IPS-NIHi7 (cell line): ENCODE data around the gene GPR155.
"Not testable (repeated sequence)": the region's sequence is repeated elsewhere in the genome, so short reads cannot be mapped to it uniquely, and the experiment has no call there.

Experiments
- DNase-seq: peaks from one replicate; pipeline ENCODE4 v3.0.0; 2012; ENCODE audit warnings: mixed read lengths; ENCODE audit errors: extremely low spot score

Gene GPR155

DNA sequence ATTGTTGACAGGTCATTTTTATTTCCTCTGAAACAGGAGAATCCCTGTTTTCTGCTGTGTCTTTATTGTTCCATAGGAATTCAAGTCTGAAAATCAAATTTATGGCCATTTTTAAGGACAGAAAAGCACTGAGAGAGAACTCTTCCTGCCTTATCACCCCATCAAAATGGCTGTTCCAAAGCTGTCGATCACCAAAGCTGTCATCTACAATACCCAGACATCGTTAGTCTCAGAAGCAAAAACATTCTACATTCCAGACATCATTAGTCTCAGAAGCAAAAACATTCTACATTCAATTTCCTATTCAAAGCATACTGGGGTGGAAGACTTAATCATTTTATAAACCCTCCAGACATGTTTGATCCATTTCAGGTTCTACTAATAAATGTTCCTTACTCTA is 46.9 kb downstream of the GPR155 start:
- no peak for DNase-seq

DNA sequence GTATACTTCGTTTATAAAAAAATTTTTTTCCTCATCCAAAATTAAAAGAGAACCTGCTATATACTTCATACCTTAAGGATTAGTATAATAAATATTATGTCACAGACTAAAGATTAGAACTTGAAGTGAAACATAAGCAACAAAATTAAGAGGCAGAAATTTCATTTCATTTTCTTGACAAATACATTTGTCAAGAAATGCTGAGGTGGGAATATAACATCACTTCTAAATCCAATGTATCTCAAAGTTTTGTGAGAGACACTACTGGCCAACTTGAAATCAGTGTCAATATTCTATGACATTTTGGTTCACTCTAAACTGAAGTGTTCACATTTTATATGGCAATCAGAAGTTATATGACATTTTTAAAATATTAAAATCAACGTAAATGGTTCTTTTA is 47.5 kb downstream of the GPR155 start:
- no peak for DNase-seq

DNA sequence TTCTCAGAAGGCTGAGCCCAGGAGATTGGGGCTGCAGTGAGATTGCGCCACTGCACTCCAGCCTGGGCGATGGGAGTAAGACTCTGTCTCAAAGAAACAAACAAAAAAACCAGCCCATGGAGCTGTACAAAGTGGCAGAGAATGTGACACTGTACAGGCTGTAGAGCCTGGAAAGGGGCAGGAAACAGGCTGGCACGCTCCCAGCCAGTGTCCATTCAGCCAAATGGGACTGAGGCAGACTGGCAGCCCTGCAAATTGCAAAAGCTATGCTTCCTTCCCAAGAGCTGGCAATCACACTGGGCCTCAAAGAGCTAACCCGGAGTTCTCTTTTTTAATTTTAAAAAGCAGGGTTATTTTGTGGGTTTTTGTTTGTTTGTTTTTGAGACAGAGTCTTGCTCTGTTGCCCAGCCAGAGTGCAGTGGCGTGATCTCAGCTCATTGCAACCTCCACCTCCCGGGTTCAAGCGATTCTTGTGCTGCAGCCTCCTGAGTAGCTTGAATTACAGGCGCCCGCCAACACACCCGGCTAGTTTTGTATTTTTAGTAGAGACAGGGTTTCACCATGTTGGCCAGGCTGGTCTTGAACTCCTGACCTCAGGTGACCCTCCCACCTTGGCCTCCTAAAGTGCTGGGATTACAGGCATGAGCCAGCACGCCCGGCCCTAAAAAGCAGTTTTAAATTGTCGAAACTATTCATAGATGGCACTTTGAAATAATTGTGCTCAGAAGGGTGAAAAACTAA is 48.5 kb downstream of the GPR155 start:
- DNase-seq = no peak

DNA sequence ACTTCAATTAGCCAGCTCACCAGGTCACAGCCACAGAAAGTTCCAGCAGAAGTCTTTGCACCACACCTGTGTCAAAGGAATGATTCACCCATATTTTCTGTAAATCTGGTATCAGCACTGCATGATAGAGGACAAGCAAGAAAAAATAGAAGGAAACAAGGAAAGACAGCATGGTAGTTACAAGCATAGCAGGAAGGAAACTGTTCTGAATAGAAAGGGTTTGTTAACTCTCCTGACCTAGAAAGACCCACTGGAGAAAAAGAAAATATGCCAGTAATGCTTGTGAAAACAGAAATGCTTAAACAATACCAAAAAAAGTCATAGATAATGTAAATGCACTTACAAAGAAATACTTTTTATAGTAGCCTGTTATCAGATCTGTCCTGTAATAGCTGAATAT is 50.5 kb downstream of the GPR155 start:
- DNase-seq = no peak

DNA sequence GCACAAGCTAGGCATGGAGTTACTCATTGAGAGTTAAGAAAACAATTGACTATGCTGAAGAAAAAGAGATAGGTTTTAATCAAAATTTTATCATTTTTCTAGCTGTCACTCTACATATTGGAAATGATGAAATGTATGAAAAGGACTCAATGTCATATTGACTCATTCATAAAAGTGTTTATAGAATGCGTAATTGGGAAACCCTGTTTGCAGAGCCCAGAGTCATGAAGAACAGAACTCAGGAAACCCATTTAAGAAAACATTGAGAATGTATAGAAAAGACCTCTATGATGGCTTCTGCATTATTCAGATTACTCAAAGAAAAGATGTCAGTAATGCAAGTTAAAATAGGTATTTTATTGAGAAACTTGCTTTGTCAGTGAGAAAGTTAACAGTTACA is 54.9 kb downstream of the GPR155 start:
- no peak for DNase-seq

DNA sequence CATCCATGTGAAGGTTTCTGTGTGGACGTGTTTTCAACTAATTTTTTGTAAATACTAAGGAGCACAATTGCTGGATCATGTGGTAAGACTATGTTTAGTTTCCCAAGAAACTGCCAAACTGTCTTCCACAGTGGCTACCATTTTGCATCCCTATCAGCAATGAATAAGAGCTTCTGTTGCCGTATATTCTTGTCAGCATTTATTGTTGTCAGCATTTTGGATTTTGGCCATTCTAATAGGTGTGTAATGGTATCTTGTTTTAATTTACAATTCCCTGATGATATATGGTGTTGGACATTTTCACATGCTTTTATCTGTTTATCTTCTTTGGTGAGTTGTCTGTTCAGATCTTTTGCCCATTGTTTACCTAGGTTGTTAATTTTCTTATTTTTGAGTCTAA is 56.8 kb downstream of the GPR155 start:
- DNase-seq = no peak

DNA sequence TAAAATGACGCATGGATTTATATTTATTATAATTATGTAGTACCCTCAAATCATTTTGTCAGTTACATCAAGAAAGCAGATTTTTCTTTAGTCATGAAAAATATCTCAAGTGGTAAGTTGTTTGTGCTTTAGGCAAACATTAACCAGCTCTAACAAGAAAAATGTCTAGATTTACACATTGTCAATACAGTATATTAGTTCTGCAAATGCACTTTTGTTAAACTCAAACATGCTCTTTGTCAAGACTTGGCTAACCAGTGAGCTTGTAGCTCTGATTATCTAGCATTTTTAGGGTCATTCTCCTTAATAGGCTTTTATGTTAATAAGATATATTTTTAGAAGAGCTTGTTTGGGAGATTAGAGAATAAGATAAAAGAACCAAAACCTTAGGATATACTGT is 58.6 kb downstream of the GPR155 start:
- no peak for DNase-seq

DNA sequence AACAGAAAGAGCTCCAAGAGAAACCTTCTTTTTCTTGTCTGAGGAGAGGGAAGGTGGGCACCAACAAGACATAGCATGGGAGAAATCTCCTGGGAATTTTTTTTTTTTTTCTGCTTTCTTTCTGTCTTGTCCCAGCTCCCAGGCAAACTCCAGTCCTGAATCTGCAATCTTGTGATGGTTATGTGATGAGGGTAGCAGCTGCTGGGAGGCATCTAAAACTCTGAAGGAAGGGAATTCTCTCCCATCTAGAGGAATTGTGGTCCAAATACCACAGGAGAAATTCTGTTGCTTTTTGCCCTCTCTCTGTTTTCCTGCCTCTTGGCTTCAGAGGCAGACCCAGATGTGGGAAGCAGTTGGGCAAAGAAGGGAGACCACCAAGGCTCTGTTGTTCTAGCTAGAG is 74.6 kb downstream of the GPR155 start:
- no peak for DNase-seq

DNA sequence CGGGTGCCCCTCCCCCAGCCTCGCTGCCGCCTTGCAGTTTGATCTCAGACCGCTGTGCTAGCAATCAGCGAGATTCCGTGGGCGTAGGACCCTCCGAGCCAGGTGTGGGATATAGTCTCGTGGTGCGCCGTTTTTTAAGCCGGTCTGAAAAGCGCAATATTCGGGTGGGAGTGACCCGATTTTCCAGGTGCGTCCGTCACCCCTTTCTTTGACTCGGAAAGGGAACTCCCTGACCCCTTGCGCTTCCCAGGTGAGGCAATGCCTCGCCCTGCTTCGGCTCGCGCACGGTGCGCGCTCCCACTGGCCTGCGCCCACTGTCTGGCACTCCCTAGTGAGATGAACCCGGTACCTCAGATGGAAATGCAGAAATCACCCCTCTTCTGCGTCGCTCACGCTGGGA is 76.8 kb downstream of the GPR155 start:
- not testable (repeated sequence) for DNase-seq

DNA sequence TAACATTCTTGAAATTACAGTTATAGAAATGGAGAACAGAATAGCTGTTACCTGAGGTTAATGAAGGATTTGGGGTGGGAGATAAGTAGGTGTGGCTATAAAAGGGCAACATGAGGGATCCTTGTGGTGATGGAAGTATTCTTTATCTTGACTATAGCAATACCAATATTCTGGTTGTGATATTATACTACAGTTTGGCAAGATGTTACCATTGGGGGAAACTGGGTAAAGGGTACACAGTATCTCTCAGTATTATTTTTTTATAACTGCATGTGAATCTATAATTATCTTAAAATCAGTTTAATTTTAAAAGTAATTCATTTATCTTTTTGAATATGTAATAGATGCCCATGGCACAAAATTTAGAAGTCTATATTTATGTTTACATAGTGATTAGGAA is 83.2 kb downstream of the GPR155 start:
- no peak for DNase-seq

DNA sequence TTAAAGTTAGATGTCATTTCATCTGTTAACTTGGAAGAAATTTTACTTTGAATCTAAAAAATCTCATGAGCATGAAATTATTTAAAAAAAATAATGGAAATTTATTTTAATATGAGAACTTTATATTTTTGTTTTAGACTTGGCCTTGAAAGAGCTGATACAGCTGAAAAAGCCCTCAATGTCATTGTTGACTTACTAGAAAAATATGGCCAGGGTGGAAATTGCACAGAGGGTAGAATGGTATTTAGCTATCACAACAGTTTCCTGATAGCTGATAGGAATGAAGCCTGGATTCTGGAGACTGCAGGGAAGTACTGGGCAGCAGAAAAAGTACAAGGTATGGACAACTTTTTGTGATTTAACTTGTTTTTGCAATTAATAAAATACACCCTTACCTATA is 86.0 kb downstream of the GPR155 start:
- no peak for DNase-seq

DNA sequence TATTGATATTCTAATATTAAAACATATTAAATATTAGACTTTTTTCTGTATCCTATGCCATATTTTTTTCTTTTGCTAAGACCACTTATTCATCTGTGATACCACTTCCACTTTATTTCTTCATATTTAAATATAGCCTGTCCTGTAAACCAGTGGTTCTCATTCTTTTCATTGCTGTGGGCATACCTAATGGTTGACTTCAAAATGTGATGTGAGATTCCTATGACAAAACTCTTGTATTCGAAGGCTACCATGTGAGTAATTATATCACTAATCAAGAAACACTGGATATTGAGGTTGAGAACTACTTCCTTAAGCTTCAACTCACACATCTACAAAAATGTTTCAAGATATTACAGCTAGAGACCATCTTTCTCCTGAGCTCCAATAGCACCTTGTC is 87.7 kb downstream of the GPR155 start:
- DNase-seq = no peak

DNA sequence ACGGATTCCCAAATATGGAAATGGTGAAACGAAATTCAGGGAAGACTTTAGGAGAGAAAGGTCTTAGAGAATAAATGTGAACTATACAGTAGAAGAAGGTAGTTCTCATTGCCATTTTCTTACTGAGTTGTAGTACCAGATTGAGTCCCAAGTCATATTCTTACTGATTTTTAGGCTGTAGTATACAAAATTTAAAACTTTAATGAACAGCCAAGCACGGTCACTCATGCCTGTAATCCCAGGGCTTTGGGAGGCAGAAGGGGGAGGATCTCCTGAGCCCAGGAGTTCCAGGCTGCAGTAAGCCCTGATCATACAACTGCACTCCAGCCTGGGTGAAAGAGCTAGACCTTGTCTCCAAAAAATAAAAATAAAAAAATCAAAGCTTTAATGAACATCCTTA is 89.1 kb downstream of the GPR155 start:
- DNase-seq = no peak

DNA sequence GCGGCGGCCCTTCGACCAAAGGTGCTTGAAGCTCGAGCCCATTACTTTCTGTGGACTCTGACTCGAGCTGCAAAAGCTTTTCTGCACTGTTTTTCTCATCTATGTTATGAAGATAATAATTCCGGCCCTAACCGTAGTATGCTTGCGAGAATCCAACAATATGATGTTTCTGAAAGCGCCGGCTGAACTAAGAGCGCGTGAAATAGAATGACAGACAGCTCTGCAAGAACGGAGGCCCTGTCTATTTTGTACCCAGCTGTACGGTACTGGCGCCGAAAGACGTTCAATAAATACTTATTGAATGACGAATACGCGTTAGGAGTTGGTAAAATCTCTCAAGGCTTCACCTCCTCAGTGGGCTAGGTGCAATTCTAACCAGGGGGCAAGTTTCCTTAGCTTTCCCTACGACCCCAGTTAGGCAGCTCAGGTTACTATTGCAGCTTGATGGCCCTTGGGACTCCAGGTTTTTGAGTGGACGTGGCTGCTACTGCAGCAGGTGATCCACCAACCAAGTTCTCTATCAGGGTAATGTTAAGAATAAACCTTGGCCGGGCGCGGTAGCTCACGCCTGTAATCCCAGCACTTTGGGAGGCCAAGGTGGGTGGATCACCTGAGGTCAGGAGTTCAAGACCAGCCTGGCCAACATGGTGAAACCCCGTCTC is 90.7 kb downstream of the GPR155 start:
- DNase-seq = peak; percentile 12

DNA sequence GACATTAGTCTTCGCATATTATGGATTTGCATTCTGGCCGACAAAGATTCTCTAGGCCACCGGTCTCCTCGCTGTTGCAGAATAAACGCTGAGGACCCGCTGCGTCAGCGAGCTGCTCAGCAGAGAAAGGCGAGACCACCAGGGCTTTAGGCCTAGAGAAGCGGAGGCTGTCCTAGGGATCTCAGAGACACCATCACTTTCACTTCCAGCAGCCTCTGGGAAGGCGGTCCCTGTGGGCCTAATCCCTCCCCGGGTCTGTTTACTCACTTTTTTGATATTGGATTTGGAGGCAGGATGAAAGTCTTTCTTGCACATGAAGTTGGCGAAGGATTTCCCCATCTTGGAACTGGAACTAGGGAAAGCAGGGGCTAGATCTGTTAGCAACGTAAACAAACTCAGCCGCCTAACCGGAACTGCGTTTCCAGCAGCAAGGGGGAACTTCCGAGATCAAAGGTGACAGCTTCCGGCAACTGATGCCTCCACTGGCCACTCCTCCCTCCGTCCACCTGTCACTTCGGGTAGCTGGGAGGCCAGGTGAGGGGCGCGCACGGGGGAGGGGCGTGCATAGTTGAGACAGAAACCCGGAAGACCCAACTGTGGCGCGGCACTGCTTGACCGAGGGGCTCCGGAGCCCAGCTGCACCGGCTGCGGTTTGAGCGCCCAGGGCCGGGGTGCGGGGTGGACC is 91.4 kb downstream of the GPR155 start, which contains the start of gene SCRN3:
Gene SCRN3, plus strand, starts transcription at position 447 of the 685 bp plus-strand sequence. CDS start 2,554 bp downstream, outside the sequence.
- DNase-seq = peak; percentile 96

DNA sequence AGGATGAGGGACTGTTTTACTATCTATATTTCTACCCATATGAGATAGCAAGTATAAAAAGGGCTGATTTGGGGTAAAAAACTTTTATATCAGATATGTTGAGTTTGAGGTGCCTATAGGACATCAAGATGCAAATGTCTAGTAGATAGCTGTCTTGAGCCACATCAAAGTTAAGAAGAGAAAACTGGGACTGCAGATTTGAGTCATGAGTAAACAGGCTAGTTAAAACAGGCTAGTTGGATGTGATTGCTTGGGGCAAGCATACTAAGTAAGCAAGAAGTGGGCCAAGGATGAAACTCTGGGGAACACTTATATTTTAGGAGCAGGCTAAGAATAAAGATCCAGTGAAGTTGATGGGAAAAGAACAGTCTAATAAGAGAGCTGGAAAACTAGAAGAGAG is 94.1 kb downstream of the GPR155 start:
- DNase-seq = no peak

DNA sequence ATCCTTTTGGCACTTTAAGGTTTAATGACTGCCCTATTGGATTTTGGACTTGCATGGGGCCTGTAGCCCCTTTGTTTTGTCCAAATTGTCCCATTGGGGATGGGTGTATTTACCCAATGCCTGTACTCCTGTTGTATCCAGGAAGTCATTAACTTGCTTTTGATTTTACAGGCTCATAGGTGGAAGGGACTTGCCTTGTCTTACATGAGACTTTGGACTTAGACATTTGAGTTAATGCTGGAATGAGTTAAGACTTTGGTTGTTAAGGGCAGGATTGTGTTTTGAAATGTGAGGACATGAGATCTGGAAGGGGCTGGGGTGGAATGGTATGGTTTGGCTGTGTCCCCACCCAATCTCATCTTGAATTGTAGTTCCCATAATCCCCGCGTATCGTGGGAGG is 96.5 kb downstream of the GPR155 start:
- DNase-seq = not testable (repeated sequence)

DNA sequence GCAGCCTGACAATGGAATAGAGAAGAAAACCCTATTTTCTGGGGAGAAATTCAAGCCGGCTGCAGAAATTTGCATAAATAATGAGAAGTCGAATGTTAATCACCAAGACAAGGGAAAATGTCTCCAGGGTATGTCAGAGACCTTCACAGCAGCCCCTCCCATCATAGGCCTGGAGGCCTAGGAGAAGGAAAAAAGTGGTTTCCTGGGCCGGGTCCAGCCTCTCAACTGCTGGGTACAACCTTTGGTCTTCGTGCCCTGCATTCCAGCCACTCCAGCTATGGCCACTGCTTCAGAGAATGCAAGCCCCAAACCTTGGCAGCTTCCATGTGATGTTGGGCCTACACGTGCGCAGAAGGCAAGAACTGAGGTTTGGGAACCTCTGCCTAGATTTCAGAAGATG is 97.3 kb downstream of the GPR155 start:
- DNase-seq = no peak

DNA sequence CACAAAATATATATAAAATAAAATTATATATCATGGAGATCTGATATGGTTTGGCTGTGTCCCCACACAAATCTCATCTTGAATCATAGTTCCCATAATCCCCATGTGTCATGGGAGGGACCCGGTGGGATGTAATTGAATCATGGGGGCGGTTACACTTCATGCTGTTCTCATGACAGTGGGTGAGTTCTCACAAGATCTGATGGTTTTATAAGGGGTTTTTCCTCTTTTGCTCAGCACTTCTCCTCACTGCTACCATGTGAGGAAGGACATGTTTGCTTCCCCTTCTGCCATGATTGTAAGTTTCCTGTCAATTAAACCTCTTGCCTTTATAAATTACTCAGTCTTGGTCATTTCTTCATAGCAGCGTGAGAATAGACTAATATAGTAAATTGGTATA is 98.1 kb downstream of the GPR155 start:
- DNase-seq = not testable (repeated sequence)

DNA sequence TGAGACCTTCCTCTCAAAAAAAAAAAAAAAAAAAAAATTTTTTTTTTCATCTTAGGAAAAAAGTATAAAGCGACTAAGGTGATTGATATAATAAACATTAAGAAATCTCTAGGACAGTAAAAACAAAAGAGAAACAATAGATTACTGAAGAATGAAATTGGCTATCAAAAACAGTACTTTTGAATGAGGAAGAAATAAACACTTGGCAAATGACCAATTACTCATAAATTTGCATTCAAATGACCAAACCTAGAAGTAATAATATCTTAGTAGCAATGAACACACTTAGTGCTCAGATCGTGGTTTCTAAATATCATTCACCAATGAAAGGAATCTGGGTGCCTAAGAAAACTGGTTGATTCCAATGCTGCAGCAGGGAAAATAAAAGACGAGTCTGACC is 101.6 kb downstream of the GPR155 start:
- no peak for DNase-seq

DNA sequence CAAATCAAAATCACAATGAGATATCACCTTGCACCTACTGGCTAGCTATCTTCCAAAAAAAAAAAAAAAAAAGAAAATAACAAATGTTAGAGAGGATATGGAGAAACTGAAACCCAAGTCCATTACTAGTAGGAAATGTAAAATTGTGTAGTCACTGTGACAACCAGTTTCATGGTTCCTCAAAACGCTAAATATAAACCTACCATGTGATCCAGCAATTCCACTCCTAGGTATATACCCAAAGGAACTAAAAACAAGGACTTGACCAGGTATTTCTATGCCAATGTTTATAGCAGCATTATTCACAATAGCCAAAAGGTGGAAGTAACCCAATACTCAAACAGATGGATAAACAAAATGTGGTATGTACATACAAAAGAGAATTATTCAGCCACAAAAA is 103.0 kb downstream of the GPR155 start:
- DNase-seq = no peak
